ENCODE results near the gene LRFN5.
"Not testable (repeated sequence)": the region's sequence is repeated elsewhere in the genome, so short reads cannot be mapped to it uniquely, and the experiment has no call there.

LRFN5 gene

GRCh38 chr14:41899416-41899815, 292.7 kb downstream of the LRFN5 start:
- DNase-seq (ENCODE audit: low read depth, low spot score), result no peak

GRCh38 chr14:41900644-41901043, 294.0 kb downstream of the LRFN5 start:
- DNase-seq (ENCODE audit: low read depth, low spot score), result no peak

GRCh38 chr14:41901089-41901488, 294.4 kb downstream of the LRFN5 start:
- no peak for DNase-seq (ENCODE audit: low read depth, low spot score)

GRCh38 chr14:41905394-41905964, 298.8 kb downstream of the LRFN5 start:
- DNase-seq (ENCODE audit: low read depth, low spot score), result no peak

- not testable (repeated sequence) for DNase-seq (ENCODE audit: low read depth, low spot score)
These were observed 304.5 kb downstream of the LRFN5 start for GRCh38 chr14:41911155-41911554.

GRCh38 chr14:41913398-41913797, 306.7 kb downstream of the LRFN5 start:
- DNase-seq (ENCODE audit: low read depth, low spot score), result no peak

- no peak for DNase-seq (ENCODE audit: low read depth, low spot score)
These were observed 309.1 kb downstream of the LRFN5 start for GRCh38 chr14:41915732-41916131.

GRCh38 chr14:41916313-41916712, 309.6 kb downstream of the LRFN5 start:
- no peak for DNase-seq (ENCODE audit: low read depth, low spot score)

- DNase-seq (ENCODE audit: low read depth, low spot score), result no peak
These were observed 318.7 kb downstream of the LRFN5 start for GRCh38 chr14:41925409-41925808.

GRCh38 chr14:41950428-41951151, 343.9 kb downstream of the LRFN5 start:
- DNase-seq (ENCODE audit: low read depth, low spot score), result no peak
